CD4-positive, alpha-beta T cell treated with Interleukin-4 for 1 hour (primary cell): ENCODE results near the gene LHX3.

Experiments used
- DNase-seq, 2 donors: peaks; one replicate each; pipeline ENCODE4 v3.0.0-alpha.2; 2020 to 2022

Gene LHX3

GRCh38 chr9:136204838-136205706 is at the start of gene LHX3:
LHX3 (minus strand) TSS chr9:136205128; CDS start chr9:136205012, 116 bp downstream.
- DNase-seq = no peak

- no peak for DNase-seq
These were observed 48.6 kb upstream of the LHX3 start for GRCh38 chr9:136253246-136254130.

GRCh38 chr9:136252846-136253245 is 47.9 kb upstream of the LHX3 start:
- no peak for DNase-seq

- no peak for DNase-seq
These were observed 47.4 kb upstream of the LHX3 start for GRCh38 chr9:136252281-136252680.

- no peak for DNase-seq
These were observed 46.6 kb upstream of the LHX3 start for GRCh38 chr9:136251264-136252115.

- DNase-seq = no peak
These were observed 45.7 kb upstream of the LHX3 start for GRCh38 chr9:136250676-136251075.

GRCh38 chr9:136249877-136250559 is 45.1 kb upstream of the LHX3 start:
- DNase-seq = no peak

- no peak for DNase-seq
These were observed 44.3 kb upstream of the LHX3 start for GRCh38 chr9:136248951-136249876.

- DNase-seq = no peak
These were observed 43.2 kb upstream of the LHX3 start for GRCh38 chr9:136247947-136248637.

GRCh38 chr9:136247551-136247916 is 42.6 kb upstream of the LHX3 start:
- no peak for DNase-seq

GRCh38 chr9:136246849-136247550 is 42.1 kb upstream of the LHX3 start:
- no peak for DNase-seq

GRCh38 chr9:136245219-136246150 is 40.6 kb upstream of the LHX3 start, which contains the start of gene QSOX2:
QSOX2 (minus strand) TSS chr9:136245812; CDS start chr9:136245803, 9 bp downstream.
- peak; percentile 82 to 86 for DNase-seq

GRCh38 chr9:136244969-136245218 is 40.0 kb upstream of the LHX3 start:
- no peak for DNase-seq

- DNase-seq = peak; percentile 47 to 62
These were observed 39.4 kb upstream of the LHX3 start for GRCh38 chr9:136244122-136244968.

GRCh38 chr9:136243631-136244030 is 38.7 kb upstream of the LHX3 start:
- DNase-seq = no peak

GRCh38 chr9:136242918-136243525 is 38.1 kb upstream of the LHX3 start:
- no peak for DNase-seq

GRCh38 chr9:136242248-136242647 is 37.3 kb upstream of the LHX3 start:
- DNase-seq = no peak
